ENCODE data around the gene STK32B. TPM values are rescaled to one million over a fixed set of nuclear protein-coding genes. Genes with fewer than 3 reads are reported as not detected.
"Not testable (repeated sequence)": the region's sequence is repeated elsewhere in the genome, so short reads cannot be mapped to it uniquely, and the experiment has no call there.

The STK32B gene
- total and polyA plus RNA-seq, 10 donors = 0.03 to 0.87 (median 0.36) TPM

- Histone ChIP-seq H3K9me3 (peaks cover 0 to 4% (median 0%) of the 10 kb centered on the region in 8 donors), H3K36me3 (no peaks in the 10 kb centered on the region), H3K4me1 (no peaks in the 10 kb centered on the region), H3K4me3 (no peak overlapping the region), H3K27me3 (replicated peaks in 1 of 7) (peaks cover 0 to 5% (median 0%) of the 10 kb centered on the region in 7 donors), H3K27ac (no peak overlapping the region)
- DNase-seq = no peak
- intact Hi-C loops (cut with DNase I; ENCODE audit: low total_unique reads) = no loop called here
- TF ChIP-seq CTCF (IDR thresholded peaks at IDR 0.05 in 8 of 11, conservative IDR thresholded peaks at IDR 0.05 in 3 of 11) = no peak
- TF ChIP-seq POLR2A (IDR thresholded peaks at IDR 0.05) = no peak
- TF ChIP-seq POLR2AphosphoS5 (IDR thresholded peaks at IDR 0.05) = no peak
- 70 to 88% (median 74%) methylated on average over 2 of the region's 2 CpGs for WGBS, 5 donors
Observed at GRCh38 chr4:5249727-5250126, 198.4 kb downstream of the STK32B start.

DNA sequence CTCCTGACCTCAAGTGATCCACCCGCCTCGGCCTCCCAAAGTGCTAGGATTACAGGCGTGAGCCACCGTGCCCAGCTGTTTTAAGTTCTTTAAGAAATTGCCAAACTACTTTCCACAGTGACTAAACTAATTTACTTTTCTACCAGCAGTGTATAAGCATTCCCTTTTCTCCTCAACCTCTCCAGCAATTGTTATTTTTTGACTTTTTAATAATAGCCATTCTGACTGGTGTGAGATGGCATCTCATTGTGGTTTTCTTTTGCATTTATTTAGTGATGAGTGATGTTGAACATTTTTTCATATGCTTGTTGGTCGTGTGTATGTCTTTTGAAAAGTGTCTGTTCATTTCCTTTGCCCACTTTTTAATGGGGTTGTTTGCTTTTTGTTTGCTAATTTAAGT is 199.3 kb downstream of the STK32B start:
- H3K27ac ChIP-seq; H3K4me1 ChIP-seq; H3K9me3 ChIP-seq; intact Hi-C loops (cut with DNase I; ENCODE audit: low total_unique reads); DNase-seq; H3K4me3 ChIP-seq; H3K27me3 ChIP-seq (replicated peaks in 1 of 7); H3K36me3 ChIP-seq: not testable (repeated sequence)
- WGBS, 5 donors = 79 to 89% (median 84%) methylated on average over 5 of the region's 5 CpGs

DNA sequence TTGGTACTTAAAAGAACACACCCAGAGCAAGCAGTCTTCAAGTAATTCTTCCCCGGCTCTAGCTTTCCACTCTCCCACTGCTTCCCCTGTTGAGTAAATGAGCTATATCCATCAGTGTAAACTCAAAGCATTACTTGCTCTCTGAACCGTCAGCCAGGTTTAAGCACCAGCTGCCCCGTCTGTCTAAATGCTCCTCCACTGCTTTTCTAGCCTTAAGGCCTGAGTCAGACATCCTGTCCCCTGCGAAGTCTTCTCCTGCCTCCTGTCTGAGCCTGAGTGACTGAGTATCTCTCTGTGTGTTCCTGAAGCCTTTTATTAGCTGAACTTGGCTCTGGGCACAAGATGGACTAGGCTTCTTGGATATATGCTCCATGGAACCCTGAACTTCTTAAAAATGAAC is 205.1 kb downstream of the STK32B start:
- Histone ChIP-seq H3K4me1 (no peaks in the 10 kb centered on the region), H3K9me3 (no peaks in the 10 kb centered on the region), H3K27ac (no peak overlapping the region), H3K27me3 (replicated peaks in 1 of 7) (peaks cover 0 to 5% (median 0%) of the 10 kb centered on the region in 7 donors), H3K4me3 (no peak overlapping the region), H3K36me3 (no peaks in the 10 kb centered on the region)
- DNase-seq = no peak
- TF ChIP-seq POLR2AphosphoS5 (IDR thresholded peaks at IDR 0.05) (no peak), CTCF (IDR thresholded peaks at IDR 0.05 in 8 of 11, conservative IDR thresholded peaks at IDR 0.05 in 3 of 11) (no peak), POLR2A (IDR thresholded peaks at IDR 0.05) (no peak)
- WGBS, 5 donors = 63 to 82% (median 77%) methylated on average over 4 of the region's 4 CpGs
- intact Hi-C loops (cut with DNase I; ENCODE audit: low total_unique reads) = no loop called here

DNA sequence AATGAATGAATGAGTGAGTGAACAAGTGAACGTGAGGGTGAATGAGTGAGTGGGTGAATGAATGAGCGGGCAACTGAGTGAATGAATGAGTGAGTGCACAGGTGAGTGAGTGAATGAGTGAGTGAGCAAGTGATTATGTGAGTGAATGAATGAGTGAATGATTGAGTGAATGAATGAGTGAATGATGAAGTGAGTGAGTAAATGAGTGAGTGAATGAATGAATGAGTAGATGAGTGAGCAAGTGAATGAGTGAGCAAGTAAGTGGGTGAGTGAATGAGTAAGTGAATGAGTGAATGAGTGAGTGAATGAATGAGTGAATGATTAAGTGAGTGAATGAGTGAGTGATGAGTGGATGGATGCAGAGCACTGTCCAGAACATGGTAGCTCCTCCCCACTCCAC is 205.8 kb downstream of the STK32B start:
- H3K4me1 ChIP-seq = no peaks in the 10 kb centered on the region
- DNase-seq = no peak
- H3K27ac ChIP-seq = no peak overlapping the region
- intact Hi-C loops (cut with DNase I; ENCODE audit: low total_unique reads) = no loop called here
- peaks cover 0 to 5% (median 0%) of the 10 kb centered on the region in 7 donors for H3K27me3 ChIP-seq (replicated peaks in 1 of 7)
- 81 to 96% (median 86%) methylated on average over 2 of the region's 2 CpGs for WGBS, 5 donors
- H3K36me3 ChIP-seq = no peaks in the 10 kb centered on the region
- H3K9me3 ChIP-seq = no peaks in the 10 kb centered on the region
- no peak for TF ChIP-seq CTCF (IDR thresholded peaks at IDR 0.05 in 8 of 11, conservative IDR thresholded peaks at IDR 0.05 in 3 of 11)
- TF ChIP-seq POLR2A (IDR thresholded peaks at IDR 0.05) = no peak
- no peak for TF ChIP-seq POLR2AphosphoS5 (IDR thresholded peaks at IDR 0.05)
- H3K4me3 ChIP-seq = no peak overlapping the region

DNA sequence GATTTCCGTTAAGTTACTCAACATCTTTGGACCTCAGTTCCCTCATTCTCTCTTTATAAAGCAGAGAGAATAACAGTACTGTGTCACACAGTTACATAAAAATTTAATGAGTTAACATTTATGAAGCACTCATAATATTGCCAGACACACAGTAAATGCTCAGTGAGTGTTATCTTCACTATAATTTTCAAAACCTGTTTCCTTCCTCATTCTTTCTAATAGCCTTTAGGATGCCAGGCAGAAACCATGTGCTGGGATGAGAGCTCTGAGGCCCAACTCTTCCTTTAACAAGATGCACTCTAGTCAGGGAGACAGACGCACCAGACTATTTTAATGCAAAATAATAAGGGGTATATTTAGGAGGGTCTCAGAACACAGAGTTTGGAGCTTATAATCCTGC is 208.2 kb downstream of the STK32B start:
- H3K36me3 ChIP-seq = no peaks in the 10 kb centered on the region
- H3K27me3 ChIP-seq (replicated peaks in 1 of 7) = no peaks in the 10 kb centered on the region
- DNase-seq = no peak
- 43 to 65% (median 57%) methylated on average over 2 of the region's 2 CpGs for WGBS, 5 donors
- intact Hi-C loops (cut with DNase I; ENCODE audit: low total_unique reads) = no loop called here
- no peaks in the 10 kb centered on the region for H3K9me3 ChIP-seq
- H3K4me1 ChIP-seq = no peaks in the 10 kb centered on the region
- no peak for TF ChIP-seq CTCF (IDR thresholded peaks at IDR 0.05 in 8 of 11, conservative IDR thresholded peaks at IDR 0.05 in 3 of 11)
- no peak for TF ChIP-seq POLR2AphosphoS5 (IDR thresholded peaks at IDR 0.05)
- no peak for TF ChIP-seq POLR2A (IDR thresholded peaks at IDR 0.05)
- no peak overlapping the region for H3K27ac ChIP-seq
- H3K4me3 ChIP-seq = no peak overlapping the region

Measured in spleen (tissue), 11 donors.